ENCODE measurements around the gene CPED1.

Gene CPED1

GRCh38 chr7:121344093-121344492 is 355.6 kb downstream of the CPED1 start:
- no peak overlapping the region for H3K4me3 ChIP-seq (ENCODE audit: low read depth, low read length)
- no peak for DNase-seq (ENCODE audit: low read depth)
- TF ChIP-seq CTCF (IDR thresholded peaks at IDR 0.05; ENCODE audit: insufficient read depth, low read depth, low read length, missing control alignments) = no peak

GRCh38 chr7:121344497-121344896 is 356.0 kb downstream of the CPED1 start:
- no peak for DNase-seq (ENCODE audit: low read depth)
- no peak for TF ChIP-seq CTCF (IDR thresholded peaks at IDR 0.05; ENCODE audit: insufficient read depth, low read depth, low read length, missing control alignments)
- H3K4me3 ChIP-seq (ENCODE audit: low read depth, low read length) = no peak overlapping the region
